Gastroesophageal sphincter (tissue), 4 donors: ENCODE measurements around the gene LRRFIP2. TPM values are rescaled to one million over a fixed set of nuclear protein-coding genes. Genes with fewer than 3 reads are reported as not detected.

Source experiments
- ATAC-seq: fragments of 150-250 bp; one replicate; pipeline ENCODE4 v1.9.1; 2016; ENCODE audit warnings: mild to moderate bottlenecking, moderate library complexity
- H3K27ac ChIP-seq, 4 donors: fragments of 200-600 bp; sonication (generic) in 3 of 4; 1 replicate in 3 of 4; 2 replicates in 1 of 4; pipeline ENCODE4 v1.5.1; 2016 to 2019
- H3K27me3 ChIP-seq: fragments of 200-600 bp; sonication (generic); one replicate; pipeline ENCODE4 v1.5.1; 2019
- H3K36me3 ChIP-seq, 2 donors: fragments of 200-600 bp; sonication (generic); one replicate each; pipeline ENCODE4 v1.5.1; 2019; ENCODE audit warnings: control low read depth in 1 of 2
- H3K4me1 ChIP-seq, 3 donors: fragments of 200-600 bp; sonication (generic); 1 replicate in 2 of 3; 2 replicates in 1 of 3; pipeline ENCODE4 v1.5.1; 2016 to 2019; ENCODE audit warnings: control low read depth in 2 of 3
- H3K4me3 ChIP-seq, 2 donors: fragments of 200-600 bp; sonication (generic); one replicate each; pipeline ENCODE4 v1.5.1; 2019; ENCODE audit warnings: mild to moderate bottlenecking in 1 of 2, moderate library complexity in 1 of 2
- H3K9me3 ChIP-seq, 3 donors: fragments of 200-600 bp; sonication (generic); one replicate each; pipeline ENCODE4 v1.5.1; 2017 to 2019; ENCODE audit warnings: control low read depth in 2 of 3
- EP300 ChIP-seq: sonication (generic); formaldehyde crosslinking; IDR thresholded peaks from one replicate; pipeline ENCODE4 v1.6.1; 2017; ENCODE audit warnings: antibody characterized with exemption, mild to moderate bottlenecking
- POLR2A ChIP-seq, 2 donors: fragments of 450-650 bp; IDR thresholded peaks; one replicate each; pipeline ENCODE4 v1.6.1; 2017; ENCODE audit warnings: antibody characterized with exemption in 2 of 2, mild to moderate bottlenecking in 2 of 2, moderate library complexity in 1 of 2
- POLR2AphosphoS5 ChIP-seq: sonication (generic); formaldehyde crosslinking; IDR thresholded peaks from one replicate; pipeline ENCODE4 v1.6.1; 2017; ENCODE audit warnings: antibody characterized with exemption
- WGBS, 2 donors: methylation state at CpG; one replicate each; pipeline ENCODE4 v1.1.5; 2018; ENCODE audit warnings: low coverage in 1 of 2; 5-methylcytosine and 5-hydroxymethylcytosine counted together
- total RNA-seq, 4 donors: library from RNA; depleted of rRNA; stranded (reverse); fragments of >200 nt; gene quantifications; one replicate each; pipeline ENCODE4 v1.1.0, GENCODE V29; 2016
- TF ChIP-seq, protein P1 (sequence below), 4 experiments: fragments of 200-600 bp in 2 of 4; fragments of 450-650 bp in 2 of 4; sonication (generic) in 1 of 4; IDR thresholded peaks; one replicate each; pipeline ENCODE4 v1.5.1; 2017 to 2019; ENCODE audit warnings: antibody characterized with exemption in 4 of 4, mild to moderate bottlenecking in 2 of 4, moderate library complexity in 2 of 4

LRRFIP2 gene
- total RNA-seq, 4 donors from 2014 or later, result 79.4 to 123 (median 88.4) TPM

DNA sequence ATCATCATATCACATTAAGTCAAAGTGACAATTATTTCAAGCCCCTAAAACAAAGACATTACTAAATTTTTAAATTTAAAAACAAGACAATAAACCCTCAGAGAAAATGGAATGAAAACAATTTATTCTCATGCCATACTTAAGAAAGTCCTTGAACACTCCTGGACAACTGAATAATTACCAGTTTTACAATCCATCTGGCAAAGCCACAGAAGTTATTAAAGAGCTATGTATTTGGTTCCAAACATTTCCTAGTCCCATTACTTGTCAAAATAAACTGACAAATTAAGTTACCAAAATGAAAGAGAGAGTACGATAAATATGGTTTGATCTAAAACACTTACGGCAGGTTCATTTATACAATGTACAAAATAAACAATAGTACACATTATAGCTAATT lies 63.2 kb downstream of the LRRFIP2 start:
- TF ChIP-seq POLR2A (IDR thresholded peaks at IDR 0.05) (no peak), POLR2AphosphoS5 (no peak), EP300 (no peak)
- TF ChIP-seq, protein P1, sequence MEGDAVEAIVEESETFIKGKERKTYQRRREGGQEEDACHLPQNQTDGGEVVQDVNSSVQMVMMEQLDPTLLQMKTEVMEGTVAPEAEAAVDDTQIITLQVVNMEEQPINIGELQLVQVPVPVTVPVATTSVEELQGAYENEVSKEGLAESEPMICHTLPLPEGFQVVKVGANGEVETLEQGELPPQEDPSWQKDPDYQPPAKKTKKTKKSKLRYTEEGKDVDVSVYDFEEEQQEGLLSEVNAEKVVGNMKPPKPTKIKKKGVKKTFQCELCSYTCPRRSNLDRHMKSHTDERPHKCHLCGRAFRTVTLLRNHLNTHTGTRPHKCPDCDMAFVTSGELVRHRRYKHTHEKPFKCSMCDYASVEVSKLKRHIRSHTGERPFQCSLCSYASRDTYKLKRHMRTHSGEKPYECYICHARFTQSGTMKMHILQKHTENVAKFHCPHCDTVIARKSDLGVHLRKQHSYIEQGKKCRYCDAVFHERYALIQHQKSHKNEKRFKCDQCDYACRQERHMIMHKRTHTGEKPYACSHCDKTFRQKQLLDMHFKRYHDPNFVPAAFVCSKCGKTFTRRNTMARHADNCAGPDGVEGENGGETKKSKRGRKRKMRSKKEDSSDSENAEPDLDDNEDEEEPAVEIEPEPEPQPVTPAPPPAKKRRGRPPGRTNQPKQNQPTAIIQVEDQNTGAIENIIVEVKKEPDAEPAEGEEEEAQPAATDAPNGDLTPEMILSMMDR (IDR thresholded peaks at IDR 0.05), result no peak
- Histone ChIP-seq H3K9me3 (no peaks in the 10 kb centered on the region), H3K4me1 (peaks cover 0 to 55% (median 11%) of the 10 kb centered on the region in 3 donors), H3K27me3 (no peaks in the 10 kb centered on the region), H3K27ac (peak overlapping the region in 1 of 4 donors; percentile 45), H3K36me3 (peaks cover 0 to 4% of the 10 kb centered on the region in 2 donors), H3K4me3 (no peak overlapping the region)
- ATAC-seq, result no peak
- 26 to 50% methylated on average over 2 of the region's 2 CpGs for WGBS, 2 donors

DNA sequence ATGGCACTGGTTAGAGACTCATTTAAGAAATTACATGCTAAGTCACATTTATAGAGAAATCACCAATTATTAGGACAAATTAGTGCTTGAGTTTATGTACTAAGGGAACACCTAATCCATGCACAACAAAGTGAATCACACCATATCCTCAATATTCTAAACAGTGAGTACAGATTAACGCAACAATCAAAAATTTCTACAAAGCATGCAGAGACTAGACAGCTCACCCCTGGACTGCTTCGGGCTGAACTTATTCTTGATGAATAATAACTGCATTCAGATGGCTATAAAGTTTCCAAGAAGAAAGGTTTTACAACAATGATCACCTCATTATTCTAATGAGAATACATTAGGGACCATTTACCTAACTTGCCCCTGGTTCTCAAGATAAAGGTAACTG lies 66.5 kb downstream of the LRRFIP2 start:
- no peak overlapping the region for H3K27ac ChIP-seq
- no peak overlapping the region for H3K4me3 ChIP-seq
- ATAC-seq, result no peak
- H3K4me1 ChIP-seq, result peaks cover 0 to 42% (median 7%) of the 10 kb centered on the region in 3 donors
- no peaks in the 10 kb centered on the region for H3K9me3 ChIP-seq
- WGBS, 2 donors, result 96 to 100% methylated on average over 2 of the region's 2 CpGs
- no peaks in the 10 kb centered on the region for H3K36me3 ChIP-seq
- TF ChIP-seq EP300 (no peak), POLR2A (IDR thresholded peaks at IDR 0.05) (no peak), POLR2AphosphoS5 (no peak)
- TF ChIP-seq, protein P1 (IDR thresholded peaks at IDR 0.05), result no peak
- no peaks in the 10 kb centered on the region for H3K27me3 ChIP-seq

DNA sequence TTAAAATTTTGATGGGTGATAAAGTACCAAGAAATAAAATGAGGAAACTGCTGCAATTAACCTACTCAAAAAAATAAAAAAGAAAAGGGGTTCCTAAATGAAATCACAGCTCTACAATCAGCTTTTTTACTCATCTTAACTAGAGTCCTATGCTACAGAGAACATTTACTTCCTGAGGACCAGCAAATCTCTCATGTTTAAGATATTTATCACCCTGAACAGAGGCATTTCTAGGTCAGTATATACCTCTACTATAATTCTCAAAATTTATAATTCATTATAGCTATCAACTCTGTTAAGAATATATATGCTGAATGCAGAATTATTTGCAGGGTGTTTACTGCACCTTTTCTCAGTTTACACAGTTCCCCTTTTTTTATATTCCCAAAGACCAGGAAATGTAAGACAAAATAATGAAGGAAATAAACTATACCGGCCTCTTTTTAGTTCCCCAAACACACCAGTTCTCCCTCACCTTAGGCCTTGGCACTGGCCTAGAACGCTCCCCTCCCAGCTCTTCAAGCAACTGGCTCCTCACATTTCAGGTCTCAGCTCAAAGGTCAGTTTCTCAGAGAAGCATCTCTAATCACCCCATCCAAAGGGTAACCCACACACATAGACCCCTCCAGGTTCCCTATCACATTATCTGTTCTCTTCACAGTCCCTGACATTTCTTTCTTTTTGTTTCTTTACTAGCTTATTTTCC lies 71.1 kb downstream of the LRRFIP2 start:
- Histone ChIP-seq H3K4me1 (peaks cover 0 to 6% (median 0%) of the 10 kb centered on the region in 3 donors), H3K9me3 (no peaks in the 10 kb centered on the region), H3K36me3 (peaks cover 0 to 7% of the 10 kb centered on the region in 2 donors), H3K27ac (no peak overlapping the region), H3K4me3 (no peak overlapping the region), H3K27me3 (no peaks in the 10 kb centered on the region)
- TF ChIP-seq, protein P1 (IDR thresholded peaks at IDR 0.05), result no peak
- TF ChIP-seq POLR2AphosphoS5, result no peak
- TF ChIP-seq POLR2A (IDR thresholded peaks at IDR 0.05), result no peak
- no peak for TF ChIP-seq EP300
- ATAC-seq, result no peak
- 64 to 68% methylated on average over 2 of the region's 2 CpGs for WGBS, 2 donors

DNA sequence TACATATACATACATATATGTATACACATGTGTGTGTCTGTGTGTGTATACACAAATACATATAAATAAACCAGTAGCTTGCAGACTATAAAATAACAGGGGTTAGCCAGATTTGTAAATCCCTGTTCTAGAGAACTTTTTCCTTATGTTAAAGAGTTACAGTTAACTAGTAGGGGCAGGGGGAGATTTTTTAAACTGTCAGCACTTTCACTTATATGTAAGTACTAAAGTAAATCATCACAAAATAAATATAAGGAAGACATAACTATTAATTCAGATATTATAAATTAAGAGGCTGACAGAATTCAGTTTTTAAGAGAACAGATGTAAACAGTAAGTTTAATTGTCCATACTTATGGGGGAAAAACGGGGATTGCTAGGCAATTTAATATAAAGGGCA lies 74.0 kb downstream of the LRRFIP2 start:
- no peaks in the 10 kb centered on the region for H3K27me3 ChIP-seq
- peaks cover 4 to 19% (median 4%) of the 10 kb centered on the region in 3 donors for H3K4me1 ChIP-seq
- peaks cover 0 to 13% of the 10 kb centered on the region in 2 donors for H3K36me3 ChIP-seq
- WGBS, 2 donors, result 63 to 88% methylated on average over 1 of the region's 1 CpG
- H3K4me3 ChIP-seq, result no peak overlapping the region
- no peak for ATAC-seq
- no peak overlapping the region for H3K27ac ChIP-seq
- TF ChIP-seq, protein P1 (IDR thresholded peaks at IDR 0.05), result no peak
- TF ChIP-seq POLR2AphosphoS5, result no peak
- TF ChIP-seq EP300, result no peak
- no peak for TF ChIP-seq POLR2A (IDR thresholded peaks at IDR 0.05)
- H3K9me3 ChIP-seq, result no peaks in the 10 kb centered on the region

DNA sequence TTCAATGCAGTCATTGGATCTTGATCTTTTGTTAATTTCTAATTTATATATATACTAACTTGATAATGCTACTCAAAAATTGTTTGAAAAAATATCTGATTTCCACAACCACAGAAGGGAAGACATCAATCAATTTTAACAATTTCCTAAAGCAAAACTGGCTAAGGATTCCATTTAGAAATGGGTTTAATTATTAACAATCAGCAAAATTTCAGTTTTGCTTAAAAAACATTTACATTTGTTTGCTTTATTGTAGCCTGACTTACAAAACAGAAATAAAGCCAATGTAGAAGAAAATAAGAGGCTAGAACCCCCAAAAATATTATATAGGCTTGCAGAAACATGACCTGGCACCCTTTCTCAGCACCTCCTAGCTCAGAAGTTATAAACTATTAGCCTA lies 74.9 kb downstream of the LRRFIP2 start:
- ATAC-seq, result no peak
- peaks cover 0 to 20% of the 10 kb centered on the region in 2 donors for H3K36me3 ChIP-seq
- H3K27ac ChIP-seq, result no peak overlapping the region
- H3K9me3 ChIP-seq, result no peaks in the 10 kb centered on the region
- no peak overlapping the region for H3K4me3 ChIP-seq
- no peaks in the 10 kb centered on the region for H3K27me3 ChIP-seq
- TF ChIP-seq, protein P1 (IDR thresholded peaks at IDR 0.05), result no peak
- TF ChIP-seq POLR2AphosphoS5 (no peak), EP300 (no peak), POLR2A (IDR thresholded peaks at IDR 0.05) (no peak)
- peaks cover 4 to 19% (median 4%) of the 10 kb centered on the region in 3 donors for H3K4me1 ChIP-seq
